Measurements from ENCODE around the gene CENPE. TPM values are rescaled to one million over a fixed set of nuclear protein-coding genes. Genes with fewer than 3 reads are reported as not detected.

The CENPE gene
- total RNA-seq, 2 experiments from 2014 or later = 42.4 to 54.0 TPM

DNA sequence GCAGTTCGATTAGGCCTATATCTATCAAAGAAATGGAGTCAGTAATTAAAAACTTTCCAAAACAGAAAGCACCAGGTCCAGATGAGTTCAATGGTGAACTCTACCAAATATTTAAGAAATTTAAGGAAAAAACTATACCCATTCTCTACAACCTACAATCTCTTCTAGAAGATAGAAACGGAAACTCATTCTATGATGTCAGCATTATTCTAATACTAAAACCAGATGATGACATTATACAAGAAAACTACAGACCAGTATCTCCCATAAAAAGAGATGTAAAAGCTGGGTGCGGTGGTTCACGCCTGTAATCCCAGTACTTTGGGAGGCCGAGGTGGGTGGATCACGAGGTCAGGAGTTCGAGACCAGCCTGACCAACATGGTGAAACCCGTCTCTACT is 69.0 kb downstream of the CENPE start:
- H3K9me3 Mint-ChIP-seq (ENCODE audit: low read depth) = peaks cover 14% of the 10 kb centered on the region
- H3K4me1 Mint-ChIP-seq = no peaks in the 10 kb centered on the region
- peaks cover 44% of the 10 kb centered on the region for H3K36me3 Mint-ChIP-seq (ENCODE audit: low read depth)
- ChIA-PET POLR2A (no interaction called here), CTCF (no interaction called here)
- DNase-seq (no peak), ATAC-seq (no peak)
- H3K27ac Mint-ChIP-seq = no peak overlapping the region
- no peaks in the 10 kb centered on the region for H3K27me3 Mint-ChIP-seq
- intact Hi-C loops (cut with DNase I, micrococcal nuclease) = no loop called here
- no peak overlapping the region for H3K4me3 Mint-ChIP-seq

DNA sequence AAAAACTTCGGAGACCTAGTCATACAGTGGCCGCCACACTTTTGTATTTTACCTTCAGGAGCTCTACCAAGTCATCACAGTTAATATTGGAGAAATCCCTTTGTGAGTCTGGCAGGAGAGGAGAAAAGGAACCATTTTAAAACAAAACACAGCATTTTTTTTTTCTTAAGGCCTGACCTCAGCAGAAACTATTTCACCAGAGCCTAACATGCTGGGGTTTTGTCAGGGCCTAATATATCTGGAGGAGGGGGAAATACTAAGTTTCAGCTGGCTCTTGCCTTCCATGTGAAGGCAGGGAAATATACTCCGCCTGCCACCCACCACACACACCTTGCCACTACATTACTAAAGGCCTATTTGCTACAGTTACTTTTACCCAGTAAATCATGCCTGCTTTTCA is 72.0 kb downstream of the CENPE start:
- Mint-ChIP-seq H3K4me1 (no peaks in the 10 kb centered on the region), H3K9me3 (ENCODE audit: low read depth) (peaks cover 14% of the 10 kb centered on the region), H3K36me3 (ENCODE audit: low read depth) (peaks cover 46% of the 10 kb centered on the region), H3K27me3 (no peaks in the 10 kb centered on the region), H3K27ac (no peak overlapping the region), H3K4me3 (no peak overlapping the region)
- no peak for DNase-seq
- ChIA-PET POLR2A (no interaction called here), CTCF (no interaction called here)
- ATAC-seq = no peak
- intact Hi-C loops (cut with DNase I, micrococcal nuclease) = no loop called here

DNA sequence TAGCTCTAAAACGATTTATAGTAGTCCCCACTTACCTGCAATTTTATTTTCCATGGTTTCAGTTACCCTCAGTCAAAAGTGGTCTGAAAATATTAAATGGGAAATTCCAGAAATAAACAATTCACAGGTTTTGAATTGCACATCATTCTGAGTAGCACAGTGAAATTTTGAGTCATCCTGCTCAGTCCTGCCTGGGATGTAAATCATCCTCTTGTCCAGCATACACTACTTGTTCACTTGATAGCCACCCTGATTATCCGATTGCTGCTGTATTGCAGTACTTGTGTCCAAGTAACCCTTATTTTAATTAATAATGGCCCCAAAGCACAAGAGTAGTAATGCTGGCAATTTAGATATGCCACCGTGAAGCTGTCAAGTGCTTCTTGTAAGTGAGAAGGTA is 75.0 kb downstream of the CENPE start:
- DNase-seq = no peak

DNA sequence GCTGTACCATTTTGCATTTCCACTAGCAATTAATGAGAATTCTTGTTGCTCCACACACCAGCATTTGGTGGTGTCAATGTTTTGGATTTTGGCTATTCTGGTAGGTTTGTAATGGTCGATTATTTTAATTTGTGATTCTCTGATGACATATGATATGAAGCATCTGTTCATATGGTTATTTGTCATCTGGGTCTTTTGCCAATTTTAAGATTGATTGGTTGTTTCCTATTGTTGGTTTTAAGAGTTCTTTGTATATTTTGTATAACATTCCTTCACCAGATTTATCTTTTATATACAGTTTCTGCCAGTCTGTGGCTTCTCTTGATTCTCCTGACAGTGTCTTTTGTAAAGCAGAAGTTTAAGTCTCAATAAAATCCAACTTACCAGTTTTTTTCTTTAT is 80.0 kb downstream of the CENPE start:
- Mint-ChIP-seq H3K27ac (no peak overlapping the region), H3K4me1 (no peaks in the 10 kb centered on the region), H3K4me3 (no peak overlapping the region), H3K36me3 (ENCODE audit: low read depth) (peaks cover 14% of the 10 kb centered on the region), H3K27me3 (no peaks in the 10 kb centered on the region), H3K9me3 (ENCODE audit: low read depth) (no peaks in the 10 kb centered on the region)
- ATAC-seq = no peak
- intact Hi-C loops (cut with DNase I, micrococcal nuclease) = no loop called here
- DNase-seq = no peak
- ChIA-PET CTCF (interaction anchor here (1.2 kb wide), 1 partner anchor 10 kb away, joined by 3 read pairs; no protein-coding TSS in a partner anchor), POLR2A (no interaction called here)

More for the DNA sequence above, 75.0 kb downstream of the CENPE start:
- Mint-ChIP-seq H3K4me3 (no peak overlapping the region), H3K27me3 (no peaks in the 10 kb centered on the region), H3K36me3 (ENCODE audit: low read depth) (peaks cover 36% of the 10 kb centered on the region), H3K27ac (no peak overlapping the region), H3K9me3 (ENCODE audit: low read depth) (peaks cover 6% of the 10 kb centered on the region), H3K4me1 (no peaks in the 10 kb centered on the region)
- POLR2A ChIA-PET = no interaction called here
- CTCF ChIA-PET = interaction anchor here (1.9 kb wide), 1 partner anchor 24 kb away, joined by 9 read pairs; the partner anchor contains the start of gene BDH2
- no peak for ATAC-seq
- intact Hi-C loops (cut with DNase I, micrococcal nuclease) = no loop called here

DNA sequence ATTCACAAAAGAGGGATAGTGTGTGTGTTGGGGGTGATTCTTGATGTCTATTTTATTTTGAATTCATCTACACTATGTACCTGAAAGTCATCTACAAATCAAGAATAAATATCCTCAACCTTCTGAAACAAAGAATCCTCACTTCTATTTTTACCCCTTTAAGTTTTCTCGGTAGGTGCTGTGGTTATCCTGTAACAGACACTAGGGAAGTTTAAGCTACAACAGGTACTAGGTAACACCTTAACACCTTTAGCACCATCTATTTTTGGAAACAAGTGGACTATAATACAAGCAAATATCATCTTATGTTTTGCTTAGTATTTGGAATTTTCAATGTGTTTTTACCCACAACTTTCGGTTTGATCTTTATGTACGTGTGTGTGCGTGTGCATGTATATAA is 86.5 kb downstream of the CENPE start:
- intact Hi-C loops (cut with DNase I, micrococcal nuclease) = no loop called here
- H3K27ac Mint-ChIP-seq = no peak overlapping the region
- CTCF ChIA-PET = interaction anchor here (0.6 to 2.2 kb wide), 2 partner anchors 11 to 79 kb away, joined by 4 to 6 read pairs; partner anchors contain the start of gene BDH2
- no peaks in the 10 kb centered on the region for H3K27me3 Mint-ChIP-seq
- ATAC-seq (no peak), DNase-seq (no peak)
- POLR2A ChIA-PET = interaction anchor here (0.6 kb wide), 1 partner anchor 93 kb away, joined by 3 read pairs; no protein-coding TSS in a partner anchor
- H3K36me3 Mint-ChIP-seq (ENCODE audit: low read depth) = peaks cover 11% of the 10 kb centered on the region
- H3K4me3 Mint-ChIP-seq = no peak overlapping the region
- no peaks in the 10 kb centered on the region for H3K9me3 Mint-ChIP-seq (ENCODE audit: low read depth)
- H3K4me1 Mint-ChIP-seq = no peaks in the 10 kb centered on the region

DNA sequence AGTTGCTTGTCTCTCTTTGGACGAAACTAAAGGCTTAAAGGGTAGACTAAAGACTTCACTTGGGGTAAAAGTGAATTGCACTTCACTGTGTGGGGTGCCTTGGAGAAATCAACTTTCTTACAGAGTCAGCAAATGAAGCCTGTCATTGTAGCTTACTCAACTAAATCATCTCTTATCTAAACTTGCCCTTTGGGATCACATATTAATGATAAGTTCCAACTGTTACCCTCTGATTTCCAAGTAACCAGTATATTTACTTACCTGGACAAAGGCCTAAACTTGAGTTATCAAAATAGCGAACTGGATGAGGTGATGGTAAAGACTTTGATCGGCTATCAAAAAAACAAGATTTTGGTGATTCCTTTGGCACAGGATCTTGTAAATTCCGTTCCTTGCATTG is 89.6 kb downstream of the CENPE start:
- ChIA-PET CTCF (interaction anchor here (1.0 kb wide), 1 partner anchor 10 kb away, joined by 3 read pairs; no protein-coding TSS in a partner anchor), POLR2A (interaction anchor here (0.6 kb wide), 1 partner anchor 74 kb away, joined by 3 read pairs; no protein-coding TSS in a partner anchor)
- Mint-ChIP-seq H3K27ac (no peak overlapping the region), H3K4me1 (peaks cover 3% of the 10 kb centered on the region), H3K27me3 (no peaks in the 10 kb centered on the region), H3K9me3 (ENCODE audit: low read depth) (no peaks in the 10 kb centered on the region), H3K4me3 (no peak overlapping the region), H3K36me3 (ENCODE audit: low read depth) (peaks cover 11% of the 10 kb centered on the region)
- no peak for ATAC-seq
- no peak for DNase-seq
- intact Hi-C loops (cut with DNase I, micrococcal nuclease) = loop anchor here in 1 of 2 experiments (10.0 kb wide), 1 partner anchor 826 kb away; no protein-coding TSS in a partner anchor

DNA sequence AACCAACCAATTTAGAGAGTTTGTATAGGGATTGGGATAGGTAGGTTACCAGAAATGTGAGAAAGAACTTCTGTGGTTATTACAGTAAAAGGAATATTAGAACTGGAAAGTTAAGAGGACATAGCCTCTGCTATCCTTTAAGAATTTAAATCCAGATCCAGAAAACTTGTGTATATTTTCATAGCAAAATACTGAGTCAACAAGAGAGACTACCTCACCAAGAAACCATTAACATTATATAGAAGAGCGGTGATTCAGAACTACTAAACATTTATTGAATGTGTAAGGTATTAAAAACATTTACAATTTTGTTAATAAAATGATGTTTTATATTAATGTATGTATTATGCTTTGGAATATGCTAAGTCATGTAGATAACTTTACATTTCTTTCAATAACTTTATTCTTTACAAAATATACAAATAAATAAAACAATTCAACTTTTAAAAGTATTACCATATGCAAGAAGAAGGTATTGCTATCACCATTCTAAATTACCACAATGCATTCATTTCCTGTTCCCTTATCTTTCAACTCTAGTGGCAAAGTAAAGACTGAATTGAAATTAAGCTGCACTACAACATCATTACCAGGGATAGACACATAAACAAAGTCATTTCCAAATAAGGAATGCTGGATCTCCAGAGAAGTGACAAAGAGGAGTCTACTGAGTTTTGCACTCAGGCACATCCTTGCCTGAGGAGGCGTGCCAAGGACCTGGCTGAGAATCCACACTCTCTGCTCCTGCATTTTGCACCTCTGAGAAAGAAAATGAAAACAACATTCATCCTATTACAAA is 92.4 kb downstream of the CENPE start:
- H3K27ac Mint-ChIP-seq = no peak overlapping the region
- ChIA-PET CTCF (no interaction called here), POLR2A (no interaction called here)
- no peaks in the 10 kb centered on the region for H3K27me3 Mint-ChIP-seq
- intact Hi-C loops (cut with DNase I, micrococcal nuclease) = loop anchor here in 1 of 2 experiments (10.0 kb wide), 1 partner anchor 829 kb away; no protein-coding TSS in a partner anchor
- H3K36me3 Mint-ChIP-seq (ENCODE audit: low read depth) = peaks cover 10% of the 10 kb centered on the region
- no peaks in the 10 kb centered on the region for H3K9me3 Mint-ChIP-seq (ENCODE audit: low read depth)
- no peak overlapping the region for H3K4me3 Mint-ChIP-seq
- no peak for DNase-seq
- no peak for ATAC-seq
- H3K4me1 Mint-ChIP-seq = peaks cover 3% of the 10 kb centered on the region

DNA sequence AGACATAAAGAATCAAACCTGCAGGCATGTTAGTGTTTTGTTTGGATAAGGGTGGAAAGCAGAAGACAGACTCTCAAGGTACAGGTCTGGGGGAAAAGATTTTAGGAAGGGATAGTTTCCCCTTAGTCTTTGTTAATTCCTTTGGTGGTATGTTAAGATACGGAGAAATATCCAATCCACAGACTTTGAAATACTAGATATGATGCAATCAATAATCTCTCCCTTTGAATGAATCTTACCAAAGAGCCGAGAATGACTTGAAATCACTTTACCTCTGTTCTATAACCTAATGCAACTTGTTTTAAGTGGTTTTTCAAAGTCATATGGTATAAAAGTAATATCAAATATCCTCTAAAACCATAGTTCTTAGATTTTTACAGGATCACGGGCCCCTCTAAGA is 93.3 kb downstream of the CENPE start:
- no peak overlapping the region for H3K27ac Mint-ChIP-seq
- ATAC-seq (no peak), DNase-seq (no peak)
- intact Hi-C loops (cut with DNase I, micrococcal nuclease) = loop anchor here in 1 of 2 experiments (10.0 kb wide), 1 partner anchor 830 kb away; no protein-coding TSS in a partner anchor
- H3K36me3 Mint-ChIP-seq (ENCODE audit: low read depth) = peaks cover 9% of the 10 kb centered on the region
- peaks cover 3% of the 10 kb centered on the region for H3K4me1 Mint-ChIP-seq
- CTCF ChIA-PET = no interaction called here
- H3K27me3 Mint-ChIP-seq = no peaks in the 10 kb centered on the region
- POLR2A ChIA-PET = no interaction called here
- no peak overlapping the region for H3K4me3 Mint-ChIP-seq
- H3K9me3 Mint-ChIP-seq (ENCODE audit: low read depth) = no peaks in the 10 kb centered on the region

DNA sequence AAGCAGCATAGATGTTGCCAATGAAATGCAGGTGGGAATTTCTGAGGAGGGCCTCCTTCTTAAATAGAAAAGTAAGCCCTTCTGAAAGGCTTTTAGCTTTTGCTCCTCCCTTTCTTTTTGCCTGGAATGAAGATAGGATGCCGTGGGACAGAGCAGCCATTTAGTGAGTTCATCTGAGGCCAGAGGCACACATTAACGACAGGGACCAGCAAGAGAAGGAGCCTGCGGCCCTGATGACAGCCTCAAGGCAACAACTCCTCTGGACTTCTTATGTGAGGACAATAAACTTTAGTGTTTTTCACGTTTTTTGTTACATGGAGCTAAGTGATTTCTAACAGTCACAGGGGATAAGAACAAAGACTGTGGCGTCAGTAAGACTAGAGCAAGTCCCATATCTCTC is 97.5 kb downstream of the CENPE start:
- no peaks in the 10 kb centered on the region for H3K27me3 Mint-ChIP-seq
- H3K27ac Mint-ChIP-seq = no peak overlapping the region
- no peaks in the 10 kb centered on the region for H3K9me3 Mint-ChIP-seq (ENCODE audit: low read depth)
- no peak overlapping the region for H3K4me3 Mint-ChIP-seq
- no peak for ATAC-seq
- CTCF ChIA-PET = interaction anchor here (0.6 to 3.6 kb wide), 12 partner anchors 10 to 909 kb away, joined by 3 to 35 read pairs (median 4); no protein-coding TSS in a partner anchor
- no peak for DNase-seq
- POLR2A ChIA-PET = no interaction called here
- peaks cover 18% of the 10 kb centered on the region for H3K4me1 Mint-ChIP-seq
- no peaks in the 10 kb centered on the region for H3K36me3 Mint-ChIP-seq (ENCODE audit: low read depth)
- intact Hi-C loops (cut with DNase I, micrococcal nuclease) = loop anchor here in 1 of 2 experiments (2.0 to 10.0 kb wide), 2 partner anchors 756 to 834 kb away; partner anchors contain the start of gene SLC39A8

DNA sequence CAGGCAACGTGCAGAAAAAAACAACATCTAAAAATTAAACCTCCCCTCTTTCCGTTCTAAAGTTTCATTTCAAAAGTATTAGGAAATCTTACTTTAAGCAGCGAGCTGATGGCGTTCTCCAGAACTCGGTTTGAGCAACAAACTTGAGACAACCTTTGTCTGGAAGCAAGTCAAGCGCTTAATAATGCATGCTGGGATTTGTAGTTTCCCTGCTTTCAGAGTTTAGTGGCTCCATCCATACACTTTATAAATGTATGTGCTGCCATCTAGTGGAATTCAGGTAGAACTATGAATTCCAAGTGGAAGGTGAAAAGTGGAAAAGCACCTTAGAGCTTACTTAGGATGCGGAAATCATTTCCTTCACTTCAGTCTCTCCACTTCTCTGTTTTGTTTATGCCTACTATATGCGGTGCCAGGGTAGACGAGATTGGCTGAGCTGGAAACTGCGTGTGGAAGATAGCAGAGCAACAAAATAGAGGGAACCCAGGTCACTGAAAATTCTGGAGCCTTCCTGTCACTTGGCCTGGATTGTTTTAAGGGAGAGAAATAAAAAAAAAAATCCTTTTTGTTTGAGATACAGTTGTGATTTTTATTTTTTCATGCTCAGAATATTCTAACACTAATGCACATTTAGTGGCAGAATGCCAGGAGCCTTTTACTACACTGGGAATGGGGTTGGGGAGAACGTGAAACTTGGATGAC is 98.3 kb downstream of the CENPE start, which contains the start of gene BDH2:
Gene BDH2, minus strand, starts transcription at position 144 of the 702 bp plus-strand sequence. CDS start 3,580 bp downstream, outside the sequence.
- Mint-ChIP-seq H3K36me3 (ENCODE audit: low read depth) (no peaks in the 10 kb centered on the region), H3K4me1 (peaks cover 18% of the 10 kb centered on the region), H3K4me3 (peak within 1 kb of the TSS; percentile 74), H3K9me3 (ENCODE audit: low read depth) (no peaks in the 10 kb centered on the region), H3K27ac (peak within 1 kb of the TSS; percentile 85), H3K27me3 (no peaks in the 10 kb centered on the region)
- ChIA-PET POLR2A (no interaction called here), CTCF (interaction anchor here (0.9 to 3.6 kb wide), 22 partner anchors 10 to 669 kb away, joined by 3 to 35 read pairs (median 5); partner anchors contain the start of genes CISD2, MANBA and SLC9B2)
- intact Hi-C loops (cut with DNase I, micrococcal nuclease) = loop anchor here (1.0 to 10.0 kb wide), 12 partner anchors 23 to 835 kb away; partner anchors contain the start of genes SLC39A8 (in 2 of the 2), SLC9B1 (in 2 of the 2), SLC9B2 (in 2 of the 2) and UBE2D3 (in 1 of the 2)
- peak; percentile 98 for ATAC-seq
- DNase-seq = peak; percentile 55

Measured in activated CD4-positive, alpha-beta T cell treated with anti-CD3 and anti-CD28 coated beads for 36 hours (primary cell).